ENCODE data around the gene ALDH7A1. TPM values are rescaled to one million over a fixed set of nuclear protein-coding genes. Genes with fewer than 3 reads are reported as not detected.
"Not testable (repeated sequence)": the region's sequence is repeated elsewhere in the genome, so short reads cannot be mapped to it uniquely, and the experiment has no call there.

Gene ALDH7A1
- total RNA-seq, 1 experiment from 2014 or later = 176 TPM

GRCh38 chr5:126600631-126601511, 5.9 kb upstream of the ALDH7A1 start, which contains the start of gene PHAX (continued):
- TF ChIP-seq NR2C2 (CRISPR knock-in tag; IDR thresholded peaks at IDR 0.05) = peak; percentile 62
- no peak for TF ChIP-seq ZSCAN18 (CRISPR knock-in tag; IDR thresholded peaks at IDR 0.05)
- TF ChIP-seq KAT7 (CRISPR knock-in tag; IDR thresholded peaks at IDR 0.05; ENCODE audit: borderline replicate concordance) = peak; percentile 84
- no peak for TF ChIP-seq ESRRA (CRISPR knock-in tag; IDR thresholded peaks at IDR 0.05; ENCODE audit: borderline replicate concordance)
- no peak for TF ChIP-seq HMGA2 (CRISPR knock-in tag; IDR thresholded peaks at IDR 0.05)

- DNase-seq (ENCODE audit: low spot score) = peak; percentile 26
- H3K36me3 Mint-ChIP-seq = peaks cover 17% of the 10 kb centered on the region
- H3K27me3 Mint-ChIP-seq (ENCODE audit: low read depth); H3K9me3 Mint-ChIP-seq: not testable (repeated sequence)
- 0 out of 2 replicates have a peak, but pooled peaks have one; percentile 56 for TF ChIP-seq AR (CRISPR knock-in tag; IDR thresholded peaks at IDR 0.05)
- POLR2A ChIA-PET = interaction anchor here (2.5 kb wide), 1 partner anchor 178 kb away, joined by 13 read pairs; no protein-coding TSS in a partner anchor
- peak; percentile 47 for ATAC-seq
- peaks cover 40% of the 10 kb centered on the region for H3K4me1 Mint-ChIP-seq
- H3K4me3 Mint-ChIP-seq = peak overlapping the region; percentile 95
- CTCF ChIA-PET = interaction anchor here (0.7 to 2.1 kb wide), 10 partner anchors 9 to 712 kb away, joined by 3 to 13 read pairs (median 4); no protein-coding TSS in a partner anchor
- H3K27ac Mint-ChIP-seq = peak overlapping the region; percentile 96
Measured at GRCh38 chr5:126599971-126600630, 5.1 kb upstream of the ALDH7A1 start.

- Mint-ChIP-seq H3K27me3 (ENCODE audit: low read depth) (no peaks in the 10 kb centered on the region), H3K4me3 (no peak overlapping the region), H3K36me3 (peaks cover 15% of the 10 kb centered on the region), H3K4me1 (peaks cover 39% of the 10 kb centered on the region), H3K27ac (peak overlapping the region; percentile 96), H3K9me3 (peaks cover 3% of the 10 kb centered on the region; the same call in 1 of the 2 replicates)
- CTCF ChIA-PET = no interaction called here
- ATAC-seq = no peak
- DNase-seq (ENCODE audit: low spot score) = no peak
- POLR2A ChIA-PET = no interaction called here
- no peak for TF ChIP-seq CDX4 (CRISPR knock-in tag; IDR thresholded peaks at IDR 0.05; ENCODE audit: borderline replicate concordance)
- no peak for TF ChIP-seq ZNF232 (CRISPR knock-in tag; IDR thresholded peaks at IDR 0.05)
- TF ChIP-seq ZNF219 (CRISPR knock-in tag; IDR thresholded peaks at IDR 0.05; ENCODE audit: borderline replicate concordance) = no peak
- TF ChIP-seq E2F5 (CRISPR knock-in tag; IDR thresholded peaks at IDR 0.05) = no peak
- TF ChIP-seq ATF2 (CRISPR knock-in tag; IDR thresholded peaks at IDR 0.05; ENCODE audit: borderline replicate concordance, low read depth) = no peak
- TF ChIP-seq STAT6 (CRISPR knock-in tag; conservative IDR thresholded peaks at IDR 0.05; ENCODE audit: low read depth) = no peak
- no peak for TF ChIP-seq NR2C2 (CRISPR knock-in tag; IDR thresholded peaks at IDR 0.05)
- TF ChIP-seq CREB1 (CRISPR knock-in tag; IDR thresholded peaks at IDR 0.05) = no peak
- TF ChIP-seq CBFB (CRISPR knock-in tag; IDR thresholded peaks at IDR 0.05; ENCODE audit: low read depth) = no peak
- TF ChIP-seq RELA (CRISPR knock-in tag; IDR thresholded peaks at IDR 0.05; ENCODE audit: borderline replicate concordance) = no peak
- TF ChIP-seq E2F4 (CRISPR knock-in tag; IDR thresholded peaks at IDR 0.05; ENCODE audit: borderline replicate concordance, low read depth) = no peak
Measured at GRCh38 chr5:126599499-126599898, 4.5 kb upstream of the ALDH7A1 start.

All from WTC11 (cell line).